ENCODE data around the gene ORM1. TPM values are rescaled to one million over a fixed set of nuclear protein-coding genes. Genes with fewer than 3 reads are reported as not detected.
"Not testable (repeated sequence)": the region's sequence is repeated elsewhere in the genome, so short reads cannot be mapped to it uniquely, and the experiment has no call there.

ORM1 gene
- total RNA-seq, 1 donor from 2014 or later, result not detected

- Histone ChIP-seq H3K4me1 (no peaks in the 10 kb centered on the region), H3K27ac (replicated peaks) (no peak overlapping the region), H3K27me3 (ENCODE audit: low read depth) (peaks cover 12% of the 10 kb centered on the region), H3K4me3 (no peak overlapping the region), H3K36me3 (no peaks in the 10 kb centered on the region), H3K9me3 (replicated peaks) (no peaks in the 10 kb centered on the region)
- intact Hi-C loops (cut with micrococcal nuclease), result no loop called here
- DNase-seq, result no peak
- TF ChIP-seq, protein P1, sequence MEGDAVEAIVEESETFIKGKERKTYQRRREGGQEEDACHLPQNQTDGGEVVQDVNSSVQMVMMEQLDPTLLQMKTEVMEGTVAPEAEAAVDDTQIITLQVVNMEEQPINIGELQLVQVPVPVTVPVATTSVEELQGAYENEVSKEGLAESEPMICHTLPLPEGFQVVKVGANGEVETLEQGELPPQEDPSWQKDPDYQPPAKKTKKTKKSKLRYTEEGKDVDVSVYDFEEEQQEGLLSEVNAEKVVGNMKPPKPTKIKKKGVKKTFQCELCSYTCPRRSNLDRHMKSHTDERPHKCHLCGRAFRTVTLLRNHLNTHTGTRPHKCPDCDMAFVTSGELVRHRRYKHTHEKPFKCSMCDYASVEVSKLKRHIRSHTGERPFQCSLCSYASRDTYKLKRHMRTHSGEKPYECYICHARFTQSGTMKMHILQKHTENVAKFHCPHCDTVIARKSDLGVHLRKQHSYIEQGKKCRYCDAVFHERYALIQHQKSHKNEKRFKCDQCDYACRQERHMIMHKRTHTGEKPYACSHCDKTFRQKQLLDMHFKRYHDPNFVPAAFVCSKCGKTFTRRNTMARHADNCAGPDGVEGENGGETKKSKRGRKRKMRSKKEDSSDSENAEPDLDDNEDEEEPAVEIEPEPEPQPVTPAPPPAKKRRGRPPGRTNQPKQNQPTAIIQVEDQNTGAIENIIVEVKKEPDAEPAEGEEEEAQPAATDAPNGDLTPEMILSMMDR (IDR thresholded peaks at IDR 0.05; ENCODE audit: borderline replicate concordance), result no peak
These were observed 7.7 kb downstream of the ORM1 start for GRCh38 chr9:114330636-114331035.

GRCh38 chr9:114331229-114332195 lies 8.6 kb downstream of the ORM1 start:
- H3K27ac ChIP-seq (replicated peaks); intact Hi-C loops (cut with micrococcal nuclease); H3K4me3 ChIP-seq; H3K4me1 ChIP-seq; DNase-seq; H3K9me3 ChIP-seq (replicated peaks); H3K36me3 ChIP-seq: not testable (repeated sequence)
- H3K27me3 ChIP-seq (ENCODE audit: low read depth), result peaks cover 12% of the 10 kb centered on the region

DNA sequence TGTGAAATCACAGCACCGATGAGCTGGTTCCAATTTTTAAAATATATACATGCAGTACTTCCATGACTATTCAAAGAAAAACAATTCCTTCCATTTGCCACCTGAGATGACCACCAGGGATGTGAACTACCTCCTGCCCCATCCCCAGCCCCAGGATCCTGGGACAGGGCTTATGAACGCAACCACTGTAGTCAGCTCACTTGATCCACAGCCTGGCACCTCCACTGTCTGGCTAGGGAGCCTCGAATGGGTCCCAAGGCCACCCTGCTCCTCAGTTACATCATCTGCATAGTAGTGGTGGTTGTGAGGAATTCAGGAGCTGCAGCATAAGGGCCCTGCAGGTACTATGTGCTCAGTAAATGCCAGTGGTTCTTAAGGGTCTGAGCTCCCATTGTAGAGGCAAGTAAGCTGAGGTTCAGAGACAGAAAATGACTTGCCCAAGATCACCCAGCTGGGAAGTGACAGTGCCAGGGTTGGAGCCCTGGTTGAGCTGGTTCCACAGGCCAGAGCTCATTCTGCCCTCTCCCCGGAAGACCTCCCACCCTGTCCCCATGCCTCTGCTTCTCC lies 9.7 kb downstream of the ORM1 start:
- Histone ChIP-seq H3K27me3 (ENCODE audit: low read depth) (peaks cover 12% of the 10 kb centered on the region), H3K36me3 (peaks cover 12% of the 10 kb centered on the region)
- intact Hi-C loops (cut with micrococcal nuclease); H3K4me3 ChIP-seq; H3K27ac ChIP-seq (replicated peaks); H3K4me1 ChIP-seq; DNase-seq; H3K9me3 ChIP-seq (replicated peaks): not testable (repeated sequence)

GRCh38 chr9:114333718-114334117 lies 10.8 kb downstream of the ORM1 start:
- H3K27me3 ChIP-seq (ENCODE audit: low read depth); intact Hi-C loops (cut with micrococcal nuclease); H3K4me3 ChIP-seq; H3K4me1 ChIP-seq; H3K27ac ChIP-seq (replicated peaks); H3K9me3 ChIP-seq (replicated peaks); DNase-seq: not testable (repeated sequence)
- peaks cover 23% of the 10 kb centered on the region for H3K36me3 ChIP-seq

GRCh38 chr9:114334490-114334889 lies 11.6 kb downstream of the ORM1 start:
- DNase-seq, result no peak
- Histone ChIP-seq H3K27me3 (ENCODE audit: low read depth) (no peaks in the 10 kb centered on the region), H3K4me3 (no peak overlapping the region), H3K36me3 (peaks cover 25% of the 10 kb centered on the region), H3K9me3 (replicated peaks) (no peaks in the 10 kb centered on the region), H3K27ac (replicated peaks) (no peak overlapping the region), H3K4me1 (no peaks in the 10 kb centered on the region)
- intact Hi-C loops (cut with micrococcal nuclease), result no loop called here
- TF ChIP-seq, protein P1 (IDR thresholded peaks at IDR 0.05; ENCODE audit: borderline replicate concordance), result no peak

GRCh38 chr9:114335745-114336144 lies 12.8 kb downstream of the ORM1 start:
- H3K36me3 ChIP-seq, result peaks cover 35% of the 10 kb centered on the region
- no peaks in the 10 kb centered on the region for H3K9me3 ChIP-seq (replicated peaks)
- no peak overlapping the region for H3K4me3 ChIP-seq
- TF ChIP-seq, protein P1 (IDR thresholded peaks at IDR 0.05; ENCODE audit: borderline replicate concordance), result no peak
- H3K4me1 ChIP-seq, result no peaks in the 10 kb centered on the region
- no peaks in the 10 kb centered on the region for H3K27me3 ChIP-seq (ENCODE audit: low read depth)
- no peak for DNase-seq
- intact Hi-C loops (cut with micrococcal nuclease), result no loop called here
- no peak overlapping the region for H3K27ac ChIP-seq (replicated peaks)

DNA sequence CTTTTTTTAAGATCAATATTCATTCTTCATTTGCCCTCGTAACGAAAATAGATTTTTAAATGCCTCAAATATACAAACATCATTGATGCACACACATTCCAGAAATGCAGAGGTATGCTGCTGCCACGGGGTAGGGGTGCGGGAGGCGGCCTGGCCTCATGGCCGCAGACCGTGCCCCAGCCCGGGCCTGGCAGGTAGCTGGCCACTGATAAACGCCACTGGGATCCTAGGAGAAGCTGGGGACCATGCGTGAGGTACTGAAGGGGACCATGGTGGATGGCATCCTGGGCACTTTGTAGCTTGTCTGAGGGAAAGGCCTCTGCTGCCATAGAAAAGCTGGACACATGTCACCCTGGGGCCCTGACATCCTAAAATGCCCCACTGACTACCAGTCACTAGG lies 13.3 kb downstream of the ORM1 start:
- no peak for DNase-seq
- TF ChIP-seq, protein P1 (IDR thresholded peaks at IDR 0.05; ENCODE audit: borderline replicate concordance), result no peak
- Histone ChIP-seq H3K4me3 (no peak overlapping the region), H3K27me3 (ENCODE audit: low read depth) (no peaks in the 10 kb centered on the region), H3K9me3 (replicated peaks) (no peaks in the 10 kb centered on the region), H3K27ac (replicated peaks) (no peak overlapping the region), H3K4me1 (no peaks in the 10 kb centered on the region), H3K36me3 (peaks cover 39% of the 10 kb centered on the region)
- intact Hi-C loops (cut with micrococcal nuclease), result no loop called here

All from left ventricle myocardium inferior (tissue), 1 donor.